ENCODE data around the gene PACS2. TPM values are rescaled to one million over a fixed set of nuclear protein-coding genes. Genes with fewer than 3 reads are reported as not detected.

Gene PACS2
- total RNA-seq, 2 experiments from 2014 or later: 26.7 to 30.4 TPM

DNA sequence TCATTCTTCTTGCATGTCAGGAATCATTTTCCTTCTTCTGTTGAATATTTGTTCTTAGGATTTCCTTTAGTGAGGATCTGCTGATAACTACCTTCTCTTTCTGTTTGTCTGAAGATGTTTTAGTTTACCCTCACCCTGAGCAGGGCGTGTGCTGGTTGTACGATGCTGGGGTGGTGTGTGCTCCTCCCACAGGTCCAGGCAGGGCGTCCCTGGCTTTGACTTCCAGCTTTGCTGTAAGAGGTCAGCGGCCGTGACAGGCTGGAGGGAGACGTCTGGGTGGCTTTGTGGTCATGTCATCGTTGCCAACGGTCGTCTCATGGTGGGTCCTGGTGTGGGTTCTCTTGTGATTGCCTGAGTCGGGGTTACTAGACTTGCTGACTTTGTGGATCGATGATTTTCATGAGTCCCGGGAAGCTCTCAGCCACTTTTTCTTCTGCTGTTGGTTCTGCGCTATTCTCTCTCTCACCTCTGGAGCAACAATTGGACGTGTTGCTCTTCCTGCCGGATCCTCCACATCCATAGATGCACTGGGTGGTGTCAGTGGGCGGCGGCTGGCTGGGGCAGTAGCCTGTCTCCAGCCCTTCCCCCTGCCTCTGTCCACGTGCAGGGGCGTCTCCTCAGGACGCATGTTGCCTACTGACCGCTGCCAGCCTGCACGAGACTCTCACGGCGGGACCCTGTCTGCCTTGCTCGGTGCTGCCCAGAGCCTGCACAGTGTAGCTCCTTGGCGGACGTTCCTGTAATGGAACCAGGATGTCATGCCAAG lies 8.4 kb downstream of the PACS2 start:
- DNase-seq (no peak), ATAC-seq (no peak)
- no peak for TF ChIP-seq CTCF (IDR thresholded peaks at IDR 0.05)
- no peaks in the 10 kb centered on the region for H3K9me3 Mint-ChIP-seq
- no peaks in the 10 kb centered on the region for H3K36me3 Mint-ChIP-seq (ENCODE audit: low read depth)
- intact Hi-C loops (cut with micrococcal nuclease): no loop called here
- ChIA-PET CTCF (interaction anchor here (1.5 kb wide), 1 partner anchor 12 kb away, joined by 4 read pairs; no protein-coding TSS in a partner anchor), POLR2A (interaction anchor here (0.6 kb wide), 1 partner anchor 9 kb away, joined by 3 read pairs; the partner anchor contains the start of gene PACS2)
- no peak overlapping the region for H3K4me3 Mint-ChIP-seq
- no peaks in the 10 kb centered on the region for H3K27me3 Mint-ChIP-seq
- no peak overlapping the region for H3K27ac Mint-ChIP-seq
- peaks cover 6% of the 10 kb centered on the region for H3K4me1 Mint-ChIP-seq (ENCODE audit: low read depth)

- ChIA-PET POLR2A (no interaction called here), CTCF (no interaction called here)
- DNase-seq (no peak), ATAC-seq (no peak)
- H3K4me3 Mint-ChIP-seq: no peak overlapping the region
- intact Hi-C loops (cut with micrococcal nuclease): no loop called here
- H3K27ac Mint-ChIP-seq: no peak overlapping the region
- peaks cover 6% of the 10 kb centered on the region for H3K4me1 Mint-ChIP-seq (ENCODE audit: low read depth)
- TF ChIP-seq CTCF (IDR thresholded peaks at IDR 0.05): no peak
- H3K36me3 Mint-ChIP-seq (ENCODE audit: low read depth): no peaks in the 10 kb centered on the region
- no peaks in the 10 kb centered on the region for H3K27me3 Mint-ChIP-seq
- no peaks in the 10 kb centered on the region for H3K9me3 Mint-ChIP-seq
Measured at GRCh38 chr14:105323663-105324062, 9.1 kb downstream of the PACS2 start.

DNA sequence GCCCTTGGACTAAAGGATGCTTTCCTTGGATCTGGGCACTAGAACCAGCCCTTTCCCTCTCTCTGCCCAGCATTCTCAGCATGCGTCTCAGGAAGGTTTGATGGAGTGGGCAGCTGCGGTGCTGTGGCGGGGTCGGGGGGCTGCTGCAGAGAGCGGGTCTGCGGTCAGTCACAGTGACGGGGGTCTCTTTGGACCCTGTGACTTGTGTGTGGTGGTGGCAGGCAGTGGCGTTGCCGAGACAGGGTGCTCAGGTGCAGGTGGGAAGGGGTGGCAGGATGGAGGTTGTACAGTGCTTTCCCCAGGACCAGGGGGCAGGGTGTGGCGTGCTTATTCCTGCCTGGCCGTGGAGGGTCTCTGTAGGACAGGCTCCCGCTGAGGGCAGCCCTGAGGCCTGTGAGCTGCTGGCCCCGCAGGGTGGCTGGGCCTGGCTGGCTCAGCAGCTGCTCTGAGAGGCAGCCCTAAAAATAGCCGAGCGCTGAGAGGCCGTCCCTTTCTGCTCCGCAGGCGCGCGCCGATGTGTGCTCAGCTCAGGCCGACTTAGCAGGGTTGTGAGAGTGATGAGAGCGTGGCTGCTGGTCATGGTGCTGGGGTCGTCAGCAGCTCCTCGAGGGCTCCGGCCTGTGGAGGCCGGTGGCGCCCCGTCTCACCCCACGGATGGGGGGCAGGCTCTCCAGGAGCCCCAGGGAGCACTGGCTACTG lies 9.7 kb downstream of the PACS2 start:
- intact Hi-C loops (cut with micrococcal nuclease): no loop called here

GRCh38 chr14:105324871-105325270 lies 10.3 kb downstream of the PACS2 start:
- ChIA-PET CTCF (no interaction called here), POLR2A (interaction anchor here (1.5 kb wide), 1 partner anchor 18 kb away, joined by 3 read pairs; no protein-coding TSS in a partner anchor)
- no peak for ATAC-seq
- intact Hi-C loops (cut with micrococcal nuclease): no loop called here
- H3K9me3 Mint-ChIP-seq: no peaks in the 10 kb centered on the region
- no peaks in the 10 kb centered on the region for H3K36me3 Mint-ChIP-seq (ENCODE audit: low read depth)
- no peak for DNase-seq
- no peak overlapping the region for H3K4me3 Mint-ChIP-seq
- H3K4me1 Mint-ChIP-seq (ENCODE audit: low read depth): peaks cover 13% of the 10 kb centered on the region
- no peaks in the 10 kb centered on the region for H3K27me3 Mint-ChIP-seq
- H3K27ac Mint-ChIP-seq: no peak overlapping the region
- no peak for TF ChIP-seq CTCF (IDR thresholded peaks at IDR 0.05)

More for the DNA sequence above, 9.7 kb downstream of the PACS2 start:
- ChIA-PET CTCF (no interaction called here), POLR2A (no interaction called here)
- Mint-ChIP-seq H3K36me3 (ENCODE audit: low read depth) (no peaks in the 10 kb centered on the region), H3K9me3 (no peaks in the 10 kb centered on the region), H3K4me3 (no peak overlapping the region), H3K27ac (no peak overlapping the region), H3K4me1 (ENCODE audit: low read depth) (peaks cover 8% of the 10 kb centered on the region), H3K27me3 (no peaks in the 10 kb centered on the region)
- DNase-seq (no peak), ATAC-seq (no peak)
- no peak for TF ChIP-seq CTCF (IDR thresholded peaks at IDR 0.05)

GRCh38 chr14:105325303-105325702 lies 10.8 kb downstream of the PACS2 start:
- intact Hi-C loops (cut with micrococcal nuclease): no loop called here
- Mint-ChIP-seq H3K4me3 (no peak overlapping the region), H3K4me1 (ENCODE audit: low read depth) (peaks cover 15% of the 10 kb centered on the region), H3K27ac (no peak overlapping the region), H3K27me3 (no peaks in the 10 kb centered on the region), H3K36me3 (ENCODE audit: low read depth) (no peaks in the 10 kb centered on the region), H3K9me3 (no peaks in the 10 kb centered on the region)
- DNase-seq: no peak
- no peak for TF ChIP-seq CTCF (IDR thresholded peaks at IDR 0.05)
- ChIA-PET CTCF (no interaction called here), POLR2A (interaction anchor here (1.5 kb wide), 1 partner anchor 17 kb away, joined by 3 read pairs; no protein-coding TSS in a partner anchor)
- no peak for ATAC-seq

Data from activated CD8-positive, alpha-beta T cell treated with anti-CD3 and anti-CD28 coated beads for 36 hours (primary cell).